K562 (cell line): ENCODE data around the gene FBXO28. TPM values are rescaled to one million over a fixed set of nuclear protein-coding genes. Genes with fewer than 3 reads are reported as not detected.

ENCODE experiments used
- BRD4 ChIP-seq: fragments of 200-600 bp; sonication (generic); IDR thresholded peaks from 2 replicates; pipeline ENCODE4 v1.6.1; 2017; ENCODE audit warnings: inconsistent platforms
- CSDE1 ChIP-seq, 2 experiments: fragments of 450-650 bp; IDR thresholded peaks; 2 replicates each; pipeline ENCODE4 v1.6.1; 2016; ENCODE audit warnings: mild to moderate bottlenecking in 1 of 2
- CTBP1 ChIP-seq: fragments of 450-650 bp; IDR thresholded peaks from 2 replicates; pipeline ENCODE4 v1.6.1; 2016; ENCODE audit warnings: borderline replicate concordance
- FOXA1 ChIP-seq: fragments of 450-650 bp; IDR thresholded peaks from 2 replicates; pipeline ENCODE4 v1.6.1; 2016; ENCODE audit warnings: mild to moderate bottlenecking, borderline replicate concordance
- GABPB2 ChIP-seq: fragments of 250-450 bp; sonication (Bioruptor Pico); conservative IDR thresholded peaks from 2 replicates; pipeline ENCODE4 v1.5.1; 2021; ENCODE audit warnings: mild to moderate bottlenecking
- MXI1 ChIP-seq: IDR thresholded peaks from 2 replicates; pipeline ENCODE4 v1.6.1; 2011; ENCODE audit warnings: low read depth, mild to moderate bottlenecking, improper control_type of control experiment, low read length
- NFATC3 ChIP-seq: fragments of 450-650 bp; IDR thresholded peaks from 2 replicates; pipeline ENCODE4 v1.6.1; 2017; ENCODE audit warnings: mild to moderate bottlenecking
- PHB ChIP-seq: fragments of 250-450 bp; sonication (Bioruptor Pico); IDR thresholded peaks from 2 replicates; pipeline ENCODE4 v1.5.0; 2021
- PHB2 ChIP-seq: fragments of 450-650 bp; IDR thresholded peaks from 2 replicates; pipeline ENCODE4 v1.6.1; 2017; ENCODE audit warnings: low read depth
- PTTG1 ChIP-seq: fragments of 450-650 bp; IDR thresholded peaks from 2 replicates; pipeline ENCODE4 v1.6.1; 2016; ENCODE audit warnings: low read depth, mild to moderate bottlenecking, missing genetic modification characterization, missing compliant biosample characterization
- PURB ChIP-seq: sonication (generic); formaldehyde crosslinking; IDR thresholded peaks from 2 replicates; pipeline ENCODE4 v1.9.0; 2021; ENCODE audit warnings: low read depth, mild to moderate bottlenecking, missing genetic modification reagents
- RUNX1 ChIP-seq: sonication (generic); IDR thresholded peaks from 2 replicates; pipeline ENCODE4 v1.6.1; 2016; ENCODE audit warnings: antibody characterized with exemption, low read depth
- TEAD1 ChIP-seq, 2 experiments: fragments of 450-650 bp in 1 of 2; sonication (generic) in 1 of 2; formaldehyde crosslinking; IDR thresholded peaks; 2 replicates each; pipeline versions ENCODE4 v1.4.0 to v1.8.0; 2020 to 2022; ENCODE audit warnings: mild to moderate bottlenecking in 2 of 2, missing genetic modification reagents in 1 of 2
- TGIF2 ChIP-seq: sonication (generic); formaldehyde crosslinking; IDR thresholded peaks from 2 replicates; pipeline ENCODE4 v1.8.1; 2022; ENCODE audit warnings: mild to moderate bottlenecking, missing genetic modification reagents, moderate library complexity
- ZEB2 ChIP-seq: fragments of 450-650 bp; IDR thresholded peaks from 2 replicates; pipeline ENCODE4 v1.6.1; 2016
- ZNF133 ChIP-seq: fragments of 250-450 bp; sonication (Bioruptor Pico); IDR thresholded peaks from 2 replicates; pipeline ENCODE4 v1.4.0; 2020; ENCODE audit warnings: mild to moderate bottlenecking
- polyA plus RNA-seq, 8 experiments: library from polyadenylated mRNA; depleted of rRNA in 4 of 8; stranded (reverse) in 5 of 8; unstranded in 3 of 8; fragments of >200 nt; fragmentation: Nextera tagmentation in 2 of 8; fragmentation: Illumina TruSeq in 1 of 8; extraction: Ambion mirVana in 2 of 8; extraction: Trizol in 1 of 8; gene quantifications; 2 replicates each; pipeline versions ENCODE4 v1.2.1 to v1.2.3, GENCODE V29; 2011 to 2014; ENCODE audit warnings: inconsistent platforms in 1 of 8, missing spikeins in 1 of 8
- total RNA-seq, 7 experiments: library from RNA; depleted of rRNA in 6 of 7; stranded (reverse); fragments of >200 nt in 6 of 7; fragmentation: Illumina TruSeq in 2 of 7; extraction: Trizol in 2 of 7; gene quantifications; 2 replicates each; pipeline versions ENCODE4 v1.2.1 to v1.2.3, GENCODE V29; 2011 to 2021; ENCODE audit warnings: low replicate concordance in 1 of 7
- TF ChIP-seq, protein P1 (sequence below): sonication (generic); formaldehyde crosslinking; IDR thresholded peaks from 2 replicates; pipeline ENCODE4 v1.8.0; 2023; ENCODE audit warnings: mild to moderate bottlenecking, missing genetic modification reagents
- TF ChIP-seq, protein P2 (sequence below): fragments of 250-450 bp; sonication (Bioruptor Pico); IDR thresholded peaks from 2 replicates; pipeline ENCODE4 v1.8.0; 2022; ENCODE audit warnings: moderate library complexity, mild to moderate bottlenecking, inconsistent platforms
- TF ChIP-seq, protein P3 (sequence below): fragments of 450-650 bp; formaldehyde crosslinking; IDR thresholded peaks from 2 replicates; pipeline ENCODE4 v1.4.0; 2022; ENCODE audit warnings: mild to moderate bottlenecking, moderate library complexity
- TF ChIP-seq, protein P4 (sequence below): sonication (generic); formaldehyde crosslinking; IDR thresholded peaks from 2 replicates; pipeline ENCODE4 v1.8.0; 2023; ENCODE audit warnings: mild to moderate bottlenecking, missing genetic modification reagents
- TF ChIP-seq, protein P5 (sequence below): fragments of 450-650 bp; IDR thresholded peaks from 2 replicates; pipeline ENCODE4 v1.6.1; 2014; ENCODE audit warnings: low read depth, mild to moderate bottlenecking, moderate library complexity, borderline replicate concordance

Gene FBXO28
- total and polyA plus RNA-seq, 9 of the 15 experiments (the other 6 are each of a cell fraction or from before 2014, with no cell fraction given): 4.1 to 34.8 (median 25.3) TPM

DNA sequence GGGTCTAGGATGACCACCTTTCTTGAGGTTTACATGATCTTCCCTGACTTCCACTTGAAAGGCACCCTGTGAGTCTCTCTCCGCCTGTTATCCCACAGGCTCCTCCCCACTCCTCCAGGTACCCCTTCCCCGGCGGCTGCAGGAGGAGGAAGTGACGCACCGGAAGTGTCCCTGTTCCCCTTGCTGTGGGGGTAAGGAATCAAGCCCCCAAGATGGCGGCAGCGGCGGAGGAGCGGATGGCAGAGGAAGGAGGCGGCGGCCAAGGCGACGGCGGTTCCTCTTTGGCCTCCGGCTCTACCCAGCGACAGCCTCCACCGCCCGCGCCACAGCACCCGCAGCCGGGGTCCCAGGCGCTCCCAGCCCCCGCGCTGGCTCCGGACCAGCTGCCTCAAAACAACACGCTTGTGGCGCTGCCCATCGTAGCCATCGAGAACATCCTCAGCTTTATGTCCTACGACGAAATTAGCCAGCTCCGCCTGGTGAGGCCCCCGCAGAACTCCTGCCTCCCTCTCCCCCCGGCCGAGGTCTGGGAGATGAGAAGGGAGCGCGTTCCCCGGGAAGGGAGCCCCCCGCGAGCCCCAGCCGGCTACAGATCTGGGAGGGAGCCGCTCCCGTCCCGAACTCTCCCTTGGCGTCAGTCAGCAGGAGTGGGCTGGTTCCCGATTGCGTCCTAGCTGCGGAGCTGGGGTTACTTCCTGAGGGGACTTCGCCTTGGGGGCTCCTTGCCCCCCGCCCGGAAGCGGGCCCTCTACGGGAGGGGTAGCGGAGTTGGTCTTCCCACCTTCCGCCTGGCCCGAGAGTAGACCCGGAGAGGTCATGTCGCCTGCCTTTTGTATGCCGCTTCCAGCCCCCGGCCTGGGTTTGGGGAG, at the start of gene FBXO28 (continued):
- TF ChIP-seq, protein P1, sequence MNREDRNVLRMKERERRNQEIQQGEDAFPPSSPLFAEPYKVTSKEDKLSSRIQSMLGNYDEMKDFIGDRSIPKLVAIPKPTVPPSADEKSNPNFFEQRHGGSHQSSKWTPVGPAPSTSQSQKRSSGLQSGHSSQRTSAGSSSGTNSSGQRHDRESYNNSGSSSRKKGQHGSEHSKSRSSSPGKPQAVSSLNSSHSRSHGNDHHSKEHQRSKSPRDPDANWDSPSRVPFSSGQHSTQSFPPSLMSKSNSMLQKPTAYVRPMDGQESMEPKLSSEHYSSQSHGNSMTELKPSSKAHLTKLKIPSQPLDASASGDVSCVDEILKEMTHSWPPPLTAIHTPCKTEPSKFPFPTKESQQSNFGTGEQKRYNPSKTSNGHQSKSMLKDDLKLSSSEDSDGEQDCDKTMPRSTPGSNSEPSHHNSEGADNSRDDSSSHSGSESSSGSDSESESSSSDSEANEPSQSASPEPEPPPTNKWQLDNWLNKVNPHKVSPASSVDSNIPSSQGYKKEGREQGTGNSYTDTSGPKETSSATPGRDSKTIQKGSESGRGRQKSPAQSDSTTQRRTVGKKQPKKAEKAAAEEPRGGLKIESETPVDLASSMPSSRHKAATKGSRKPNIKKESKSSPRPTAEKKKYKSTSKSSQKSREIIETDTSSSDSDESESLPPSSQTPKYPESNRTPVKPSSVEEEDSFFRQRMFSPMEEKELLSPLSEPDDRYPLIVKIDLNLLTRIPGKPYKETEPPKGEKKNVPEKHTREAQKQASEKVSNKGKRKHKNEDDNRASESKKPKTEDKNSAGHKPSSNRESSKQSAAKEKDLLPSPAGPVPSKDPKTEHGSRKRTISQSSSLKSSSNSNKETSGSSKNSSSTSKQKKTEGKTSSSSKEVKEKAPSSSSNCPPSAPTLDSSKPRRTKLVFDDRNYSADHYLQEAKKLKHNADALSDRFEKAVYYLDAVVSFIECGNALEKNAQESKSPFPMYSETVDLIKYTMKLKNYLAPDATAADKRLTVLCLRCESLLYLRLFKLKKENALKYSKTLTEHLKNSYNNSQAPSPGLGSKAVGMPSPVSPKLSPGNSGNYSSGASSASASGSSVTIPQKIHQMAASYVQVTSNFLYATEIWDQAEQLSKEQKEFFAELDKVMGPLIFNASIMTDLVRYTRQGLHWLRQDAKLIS (CRISPR knock-in tag): peak; percentile 81; the same call in 1 of the 2 replicates
- TF ChIP-seq, protein P2, sequence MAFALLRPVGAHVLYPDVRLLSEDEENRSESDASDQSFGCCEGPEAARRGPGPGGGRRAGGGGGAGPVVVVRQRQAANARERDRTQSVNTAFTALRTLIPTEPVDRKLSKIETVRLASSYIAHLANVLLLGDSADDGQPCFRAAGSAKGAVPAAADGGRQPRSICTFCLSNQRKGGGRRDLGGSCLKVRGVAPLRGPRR (CRISPR knock-in tag): no peak
- TF ChIP-seq TGIF2 (CRISPR knock-in tag) (peak; percentile 77; the same call in 1 of the 2 replicates), ZEB2 (peak; percentile 79), PHB (0 out of 2 replicates have a peak, but pooled peaks have one; percentile 71), PTTG1 (tag) (no peak), FOXA1 (no peak), ZNF133 (no peak), PURB (CRISPR knock-in tag) (no peak), NFATC3 (0 out of 2 replicates have a peak, but pooled peaks have one; percentile 38), RUNX1 (0 out of 2 replicates have a peak, but pooled peaks have one; percentile 70), BRD4 (peak; percentile 83; the same call in 1 of the 2 replicates), CTBP1 (peak; percentile 73), PHB2 (no peak), TEAD1 (CRISPR knock-in tag; IDR thresholded peaks at IDR 0.05) (no peak; a peak in 1 of 4 replicates), CSDE1 (IDR thresholded peaks at IDR 0.05) (peak in 1 of 2 experiments; percentile 78; a peak in 2 of 4 replicates), MXI1 (0 out of 2 replicates have a peak, but pooled peaks have one; percentile 13), GABPB2 (CRISPR knock-in tag) (no peak)
- TF ChIP-seq, protein P3, sequence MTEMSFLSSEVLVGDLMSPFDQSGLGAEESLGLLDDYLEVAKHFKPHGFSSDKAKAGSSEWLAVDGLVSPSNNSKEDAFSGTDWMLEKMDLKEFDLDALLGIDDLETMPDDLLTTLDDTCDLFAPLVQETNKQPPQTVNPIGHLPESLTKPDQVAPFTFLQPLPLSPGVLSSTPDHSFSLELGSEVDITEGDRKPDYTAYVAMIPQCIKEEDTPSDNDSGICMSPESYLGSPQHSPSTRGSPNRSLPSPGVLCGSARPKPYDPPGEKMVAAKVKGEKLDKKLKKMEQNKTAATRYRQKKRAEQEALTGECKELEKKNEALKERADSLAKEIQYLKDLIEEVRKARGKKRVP (CRISPR knock-in tag): 0 out of 2 replicates have a peak, but pooled peaks have one; percentile 24
- TF ChIP-seq, protein P4, sequence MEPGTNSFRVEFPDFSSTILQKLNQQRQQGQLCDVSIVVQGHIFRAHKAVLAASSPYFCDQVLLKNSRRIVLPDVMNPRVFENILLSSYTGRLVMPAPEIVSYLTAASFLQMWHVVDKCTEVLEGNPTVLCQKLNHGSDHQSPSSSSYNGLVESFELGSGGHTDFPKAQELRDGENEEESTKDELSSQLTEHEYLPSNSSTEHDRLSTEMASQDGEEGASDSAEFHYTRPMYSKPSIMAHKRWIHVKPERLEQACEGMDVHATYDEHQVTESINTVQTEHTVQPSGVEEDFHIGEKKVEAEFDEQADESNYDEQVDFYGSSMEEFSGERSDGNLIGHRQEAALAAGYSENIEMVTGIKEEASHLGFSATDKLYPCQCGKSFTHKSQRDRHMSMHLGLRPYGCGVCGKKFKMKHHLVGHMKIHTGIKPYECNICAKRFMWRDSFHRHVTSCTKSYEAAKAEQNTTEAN (CRISPR knock-in tag): no peak
- TF ChIP-seq, protein P5, sequence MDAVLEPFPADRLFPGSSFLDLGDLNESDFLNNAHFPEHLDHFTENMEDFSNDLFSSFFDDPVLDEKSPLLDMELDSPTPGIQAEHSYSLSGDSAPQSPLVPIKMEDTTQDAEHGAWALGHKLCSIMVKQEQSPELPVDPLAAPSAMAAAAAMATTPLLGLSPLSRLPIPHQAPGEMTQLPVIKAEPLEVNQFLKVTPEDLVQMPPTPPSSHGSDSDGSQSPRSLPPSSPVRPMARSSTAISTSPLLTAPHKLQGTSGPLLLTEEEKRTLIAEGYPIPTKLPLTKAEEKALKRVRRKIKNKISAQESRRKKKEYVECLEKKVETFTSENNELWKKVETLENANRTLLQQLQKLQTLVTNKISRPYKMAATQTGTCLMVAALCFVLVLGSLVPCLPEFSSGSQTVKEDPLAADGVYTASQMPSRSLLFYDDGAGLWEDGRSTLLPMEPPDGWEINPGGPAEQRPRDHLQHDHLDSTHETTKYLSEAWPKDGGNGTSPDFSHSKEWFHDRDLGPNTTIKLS: 0 out of 2 replicates have a peak, but pooled peaks have one; percentile 68
